Panc1 (cell line): ENCODE measurements around the gene DENND4B. TPM values are rescaled to one million over a fixed set of nuclear protein-coding genes. Genes with fewer than 3 reads are reported as not detected.
A peak's percentile ranks its signal among the peaks of the same experiment; 100 is the strongest.

Experiments
- ATAC-seq: fragments of 200-7000 bp; cut with Tn5 transposase; 2 replicates; pipeline ENCODE4 v1.9.1; 2020; ENCODE audit warnings: mild to moderate bottlenecking, moderate library complexity
- BruUV-seq: library from RNA; stranded (reverse); fragments of 400-500 nt; replicated peaks from 2 replicates; lab custom pipeline; 2021; lab: Mats Ljungman, UMichigan
- CTCF ChIA-PET: fragments of 300-600 bp; sonication (Branson Sonifier 250); formaldehyde crosslinking; loops from one replicate; lab custom pipeline; 2022; ENCODE audit warnings: antibody characterized with exemption; lab: Charles Lee
- POLR2A ChIA-PET: fragments of 300-600 bp; sonication (Branson Sonifier 250); formaldehyde crosslinking; loops from one replicate; lab custom pipeline; 2022; ENCODE audit warnings: antibody characterized with exemption; lab: Charles Lee
- DNase-seq: peaks from one replicate; pipeline ENCODE4 v3.0.0-alpha.2; 2010; ENCODE audit warnings: low read depth, low spot score
- H3K27ac ChIP-seq: 2 replicates; pipeline ENCODE4 v1.5.1; 2011; ENCODE audit warnings: mild to moderate bottlenecking, low read length, inconsistent platforms
- H3K27me3 ChIP-seq: fragments of 200-500 bp; sonication (Bioruptor generic); 2 replicates; pipeline ENCODE4 v1.6.0; 2014; ENCODE audit warnings: low read length, inconsistent platforms; ENCODE audit not compliant: control insufficient read depth, insufficient read depth
- H3K36me3 ChIP-seq: fragments of 200-500 bp; sonication (Bioruptor generic); 2 replicates; pipeline ENCODE4 v1.5.1; 2014; ENCODE audit warnings: inconsistent platforms, mild to moderate bottlenecking, low read length, moderate library complexity; ENCODE audit not compliant: control insufficient read depth, insufficient read depth
- H3K4me1 ChIP-seq: 2 replicates; pipeline ENCODE4 v1.5.1; 2011; ENCODE audit warnings: inconsistent platforms, mild to moderate bottlenecking, low read length, moderate library complexity; ENCODE audit not compliant: control insufficient read depth, insufficient read depth
- H3K4me3 ChIP-seq, 2 experiments: 2 replicates each; pipeline ENCODE4 v1.5.1; 2011 to 2012; ENCODE audit warnings: low read depth in 2 of 2, low read length in 2 of 2, mild to moderate bottlenecking in 2 of 2, inconsistent platforms in 1 of 2, moderate library complexity in 1 of 2
- H3K9me3 ChIP-seq: fragments of 200-500 bp; sonication (Bioruptor generic); 2 replicates; pipeline ENCODE4 v1.5.1; 2014; ENCODE audit warnings: low read depth, mild to moderate bottlenecking, inconsistent platforms, low read length, moderate library complexity; ENCODE audit not compliant: control insufficient read depth, insufficient read depth
- CTCF ChIP-seq: fragments of 450-650 bp; IDR thresholded peaks from 2 replicates; pipeline ENCODE4 v1.5.1; 2017; ENCODE audit warnings: mild to moderate bottlenecking
- POLR2AphosphoS5 ChIP-seq: IDR thresholded peaks from 2 replicates; pipeline ENCODE4 v1.6.1; 2012; ENCODE audit warnings: mild to moderate bottlenecking, low read depth, low read length, moderate library complexity
- REST ChIP-seq, 2 experiments: IDR thresholded peaks; 2 replicates each; pipeline ENCODE4 v1.6.1; 2011 to 2012; ENCODE audit warnings: low read depth in 2 of 2, control low read depth in 1 of 2, low read length in 1 of 2, mild to moderate bottlenecking in 1 of 2, moderate library complexity in 1 of 2; ENCODE audit not compliant: insufficient read depth in 1 of 2
- SIN3A ChIP-seq: IDR thresholded peaks from 2 replicates; pipeline ENCODE4 v1.6.1; 2012; ENCODE audit warnings: low read depth, mild to moderate bottlenecking, low read length, moderate library complexity, borderline replicate concordance; ENCODE audit not compliant: insufficient read depth
- TCF7L2 ChIP-seq: IDR thresholded peaks from 2 replicates; pipeline ENCODE4 v1.6.1; 2011; ENCODE audit warnings: mild to moderate bottlenecking, low read depth, low read length, inconsistent platforms
- in situ Hi-C: cut with HindIII; loops from 2 replicates; pipeline ENCODE4 v1.10.0; 2016; ENCODE audit warnings: low sequenced_read_pairs, low pct_unique_long_range_greater_than_20kb
- intact Hi-C: fragments of 100-400 bp; cut with micrococcal nuclease; formaldehyde crosslinking; loops from one replicate; pipeline ENCODE4 v1.10.0; 2022; ENCODE audit not compliant: unreplicated experiment
- total RNA-seq: library from RNA; stranded (reverse); gene quantifications from one replicate; pipeline ENCODE4 v1.2.1, GENCODE V29; 2021; ENCODE audit not compliant: unreplicated experiment

Gene DENND4B
- total RNA-seq, 1 experiment from 2014 or later, result 56.2 TPM

GRCh38 chr1:153883223-153883622, 63.3 kb downstream of the DENND4B start:
- ChIA-PET POLR2A (no interaction called here), CTCF (no interaction called here)
- no peak for DNase-seq
- Histone ChIP-seq H3K9me3 (no peaks in the 10 kb centered on the region), H3K27me3 (no peaks in the 10 kb centered on the region), H3K4me1 (peaks cover 23% of the 10 kb centered on the region), H3K4me3 (no peak overlapping the region), H3K36me3 (no peaks in the 10 kb centered on the region), H3K27ac (no peak overlapping the region)
- intact Hi-C loops, result no loop called here
- in situ Hi-C loops, result no loop called here
- no peak for ATAC-seq
- BruUV-seq, result no TSS peak
- TF ChIP-seq REST (IDR thresholded peaks at IDR 0.05; ENCODE audit: insufficient read depth in 1 of 2, low read depth in 2 of 2, low read length in 1 of 2) (no peak), SIN3A (no peak), POLR2AphosphoS5 (no peak), CTCF (no peak)

- intact Hi-C loops (no loop called here), in situ Hi-C loops (no loop called here)
- Histone ChIP-seq H3K27me3 (no peaks in the 10 kb centered on the region), H3K9me3 (no peaks in the 10 kb centered on the region), H3K27ac (0 out of 2 replicates have a peak overlapping the region, but pooled peaks have one; percentile 49), H3K4me3 (no peak overlapping the region), H3K36me3 (no peaks in the 10 kb centered on the region), H3K4me1 (peaks cover 23% of the 10 kb centered on the region)
- ATAC-seq (peak; percentile 22; the same call in 1 of the 2 replicates), DNase-seq (no peak)
- TF ChIP-seq CTCF, result no peak
- no peak for TF ChIP-seq REST (IDR thresholded peaks at IDR 0.05; ENCODE audit: insufficient read depth in 1 of 2, low read depth in 2 of 2, low read length in 1 of 2)
- no peak for TF ChIP-seq POLR2AphosphoS5
- TF ChIP-seq TCF7L2, result no peak
- TF ChIP-seq SIN3A, result no peak
- no TSS peak for BruUV-seq
- ChIA-PET CTCF (no interaction called here), POLR2A (interaction anchor here (0.6 to 0.7 kb wide), 2 partner anchors 11 to 162 kb away, joined by 3 read pairs; no protein-coding TSS in a partner anchor)
These were observed 64.1 kb downstream of the DENND4B start for GRCh38 chr1:153882296-153882912.
